ENCODE data around the gene THAP4. TPM values are rescaled to one million over a fixed set of nuclear protein-coding genes. Genes with fewer than 3 reads are reported as not detected.

The THAP4 gene
- total and polyA plus RNA-seq, 2 of the 13 experiments (the other 11 are each of a cell fraction or from before 2014, with no cell fraction given): 59.7 to 75.7 TPM

GRCh38 chr2:241551998-241552737 lies 84.8 kb downstream of the THAP4 start (continued):
- TF ChIP-seq ZNF605 (CRISPR knock-in tag; IDR thresholded peaks at IDR 0.05) (peak; percentile 15; the same call in 1 of the 2 replicates), HHEX (CRISPR knock-in tag; IDR thresholded peaks at IDR 0.05) (no peak), IRF9 (CRISPR knock-in tag; IDR thresholded peaks at IDR 0.05; ENCODE audit: borderline replicate concordance) (peak; percentile 81; the same call in 1 of the 2 replicates), HOXD1 (CRISPR knock-in tag; IDR thresholded peaks at IDR 0.05) (no peak), ZFP41 (CRISPR knock-in tag; IDR thresholded peaks at IDR 0.05; ENCODE audit: borderline replicate concordance) (no peak), ZNF704 (CRISPR knock-in tag; IDR thresholded peaks at IDR 0.05; ENCODE audit: borderline replicate concordance) (0 out of 2 replicates have a peak, but pooled peaks have one; percentile 63), ZNF251 (CRISPR knock-in tag; IDR thresholded peaks at IDR 0.05) (no peak), ZNF737 (CRISPR knock-in tag; IDR thresholded peaks at IDR 0.05; ENCODE audit: borderline replicate concordance) (0 out of 2 replicates have a peak, but pooled peaks have one; percentile 16), CCAR2 (optimal IDR thresholded peaks at IDR 0.05; ENCODE audit: low read depth, low read length) (no peak), MXD4 (CRISPR knock-in tag; IDR thresholded peaks at IDR 0.05) (no peak), ZNF142 (CRISPR knock-in tag; IDR thresholded peaks at IDR 0.05) (no peak), ZNF446 (CRISPR knock-in tag; IDR thresholded peaks at IDR 0.05) (no peak), ZNF234 (CRISPR knock-in tag; conservative IDR thresholded peaks at IDR 0.05) (0 out of 2 replicates have a peak, but pooled peaks have one; percentile 69), ZNF333 (CRISPR knock-in tag; IDR thresholded peaks at IDR 0.05; ENCODE audit: borderline replicate concordance) (0 out of 2 replicates have a peak, but pooled peaks have one; percentile 14), ZNF879 (CRISPR knock-in tag; IDR thresholded peaks at IDR 0.05) (no peak), ZNF12 (CRISPR knock-in tag; IDR thresholded peaks at IDR 0.05) (no peak), JUN (CRISPR knock-in tag; IDR thresholded peaks at IDR 0.05) (peak; percentile 36; the same call in 1 of the 2 replicates), HOMEZ (CRISPR knock-in tag; IDR thresholded peaks at IDR 0.05; ENCODE audit: low read depth) (no peak)
